ENCODE measurements around the gene JUN. TPM values are rescaled to one million over a fixed set of nuclear protein-coding genes. Genes with fewer than 3 reads are reported as not detected.

The JUN gene
- total and polyA plus RNA-seq, 2 donors from 2014 or later: 41.8 to 109 TPM

DNA sequence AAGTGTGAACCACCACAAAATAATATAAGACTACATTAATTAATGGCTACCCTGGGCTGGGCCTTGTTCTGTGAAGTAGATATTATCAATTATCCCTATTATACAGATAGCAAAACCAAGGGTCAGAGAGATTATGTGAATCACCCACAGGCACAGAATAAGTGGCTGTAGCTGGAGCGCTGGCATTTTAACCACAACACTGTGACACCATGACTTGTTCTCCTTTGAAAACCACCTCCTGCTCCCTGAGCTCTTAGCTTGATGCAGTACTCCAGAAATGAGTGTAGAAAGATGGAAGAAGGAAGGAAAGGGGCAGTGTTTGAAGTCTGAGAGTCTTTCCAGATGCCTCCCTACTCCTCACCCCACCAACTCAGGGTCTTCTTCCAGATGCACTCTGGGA lies 29.5 kb upstream of the JUN start:
- H3K4me1 ChIP-seq (ENCODE audit: control insufficient read depth in 2 of 3, insufficient read depth in 2 of 3, low read depth in 1 of 3, low read length in 3 of 3): peaks cover 0 to 17% (median 5%) of the 10 kb centered on the region in 3 donors
- H3K27me3 ChIP-seq (ENCODE audit: control insufficient read depth, insufficient read depth, low read length): no peaks in the 10 kb centered on the region
- H3K36me3 ChIP-seq (ENCODE audit: control insufficient read depth in 2 of 3, insufficient read depth in 3 of 3, low read length in 3 of 3): no peaks in the 10 kb centered on the region
- intact Hi-C loops (cut with DNase I): no loop called here
- H3K4me3 ChIP-seq (ENCODE audit: low read length in 3 of 3): no peak overlapping the region
- DNase-seq: no peak
- no peaks in the 10 kb centered on the region for H3K9me3 ChIP-seq (ENCODE audit: control insufficient read depth in 2 of 3, insufficient read depth in 1 of 3, low read length in 3 of 3)
- TF ChIP-seq, protein P1, sequence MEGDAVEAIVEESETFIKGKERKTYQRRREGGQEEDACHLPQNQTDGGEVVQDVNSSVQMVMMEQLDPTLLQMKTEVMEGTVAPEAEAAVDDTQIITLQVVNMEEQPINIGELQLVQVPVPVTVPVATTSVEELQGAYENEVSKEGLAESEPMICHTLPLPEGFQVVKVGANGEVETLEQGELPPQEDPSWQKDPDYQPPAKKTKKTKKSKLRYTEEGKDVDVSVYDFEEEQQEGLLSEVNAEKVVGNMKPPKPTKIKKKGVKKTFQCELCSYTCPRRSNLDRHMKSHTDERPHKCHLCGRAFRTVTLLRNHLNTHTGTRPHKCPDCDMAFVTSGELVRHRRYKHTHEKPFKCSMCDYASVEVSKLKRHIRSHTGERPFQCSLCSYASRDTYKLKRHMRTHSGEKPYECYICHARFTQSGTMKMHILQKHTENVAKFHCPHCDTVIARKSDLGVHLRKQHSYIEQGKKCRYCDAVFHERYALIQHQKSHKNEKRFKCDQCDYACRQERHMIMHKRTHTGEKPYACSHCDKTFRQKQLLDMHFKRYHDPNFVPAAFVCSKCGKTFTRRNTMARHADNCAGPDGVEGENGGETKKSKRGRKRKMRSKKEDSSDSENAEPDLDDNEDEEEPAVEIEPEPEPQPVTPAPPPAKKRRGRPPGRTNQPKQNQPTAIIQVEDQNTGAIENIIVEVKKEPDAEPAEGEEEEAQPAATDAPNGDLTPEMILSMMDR (IDR thresholded peaks at IDR 0.05; ENCODE audit: borderline replicate concordance, extremely low read depth, insufficient read depth): no peak
- no peak overlapping the region for H3K27ac ChIP-seq (ENCODE audit: low read depth in 2 of 2, low read length in 2 of 2)
- no peak overlapping the region for H3K9ac ChIP-seq (ENCODE audit: low read length in 3 of 3)
- no peak for FAIRE-seq

GRCh38 chr1:58812926-58813325 lies 29.1 kb upstream of the JUN start:
- peaks cover 0 to 17% (median 5%) of the 10 kb centered on the region in 3 donors for H3K4me1 ChIP-seq (ENCODE audit: control insufficient read depth in 2 of 3, insufficient read depth in 2 of 3, low read depth in 1 of 3, low read length in 3 of 3)
- FAIRE-seq (no peak), DNase-seq (no peak)
- no peaks in the 10 kb centered on the region for H3K9me3 ChIP-seq (ENCODE audit: control insufficient read depth in 2 of 3, insufficient read depth in 1 of 3, low read length in 3 of 3)
- no peak overlapping the region for H3K27ac ChIP-seq (ENCODE audit: low read depth in 2 of 2, low read length in 2 of 2)
- H3K4me3 ChIP-seq (ENCODE audit: low read length in 3 of 3): no peak overlapping the region
- no peak overlapping the region for H3K9ac ChIP-seq (ENCODE audit: low read length in 3 of 3)
- no peaks in the 10 kb centered on the region for H3K36me3 ChIP-seq (ENCODE audit: control insufficient read depth in 2 of 3, insufficient read depth in 3 of 3, low read length in 3 of 3)
- intact Hi-C loops (cut with DNase I): no loop called here
- TF ChIP-seq, protein P1 (IDR thresholded peaks at IDR 0.05; ENCODE audit: borderline replicate concordance, extremely low read depth, insufficient read depth): no peak
- no peaks in the 10 kb centered on the region for H3K27me3 ChIP-seq (ENCODE audit: control insufficient read depth, insufficient read depth, low read length)

- TF ChIP-seq, protein P1 (IDR thresholded peaks at IDR 0.05; ENCODE audit: borderline replicate concordance, extremely low read depth, insufficient read depth): no peak
- DNase-seq: no peak
- H3K27ac ChIP-seq (ENCODE audit: low read depth in 2 of 2, low read length in 2 of 2): no peak overlapping the region
- H3K4me3 ChIP-seq (ENCODE audit: low read length in 3 of 3): no peak overlapping the region
- H3K4me1 ChIP-seq (ENCODE audit: control insufficient read depth in 2 of 3, insufficient read depth in 2 of 3, low read depth in 1 of 3, low read length in 3 of 3): peaks cover 0 to 17% (median 5%) of the 10 kb centered on the region in 3 donors
- H3K9ac ChIP-seq (ENCODE audit: low read length in 3 of 3): no peak overlapping the region
- FAIRE-seq: no peak
- no peaks in the 10 kb centered on the region for H3K36me3 ChIP-seq (ENCODE audit: control insufficient read depth in 2 of 3, insufficient read depth in 3 of 3, low read length in 3 of 3)
- H3K27me3 ChIP-seq (ENCODE audit: control insufficient read depth, insufficient read depth, low read length): no peaks in the 10 kb centered on the region
- H3K9me3 ChIP-seq (ENCODE audit: control insufficient read depth in 2 of 3, insufficient read depth in 1 of 3, low read length in 3 of 3): no peaks in the 10 kb centered on the region
- intact Hi-C loops (cut with DNase I): no loop called here
Observed at GRCh38 chr1:58812468-58812867, 28.6 kb upstream of the JUN start.

DNA sequence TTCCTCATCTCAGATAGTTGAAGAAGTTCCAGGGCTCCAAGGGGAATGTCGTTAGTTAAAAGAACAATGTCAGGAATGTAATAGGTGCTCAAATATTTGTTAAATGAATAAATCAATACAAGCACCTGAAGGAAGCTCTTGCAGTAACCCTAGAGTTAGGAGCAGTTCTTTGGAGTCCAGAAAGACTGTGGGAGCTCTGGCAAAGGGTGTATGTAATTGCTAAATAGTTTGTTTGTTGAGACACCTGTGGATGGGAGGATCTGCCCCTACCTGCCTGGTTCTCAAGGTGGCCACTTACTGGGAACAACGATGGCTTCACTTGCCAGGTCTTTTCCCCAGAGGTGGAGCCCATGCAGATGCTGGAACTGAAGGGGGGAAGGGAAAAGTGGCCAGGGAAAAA lies 27.5 kb upstream of the JUN start:
- Histone ChIP-seq H3K36me3 (ENCODE audit: control insufficient read depth in 2 of 3, insufficient read depth in 3 of 3, low read length in 3 of 3) (no peaks in the 10 kb centered on the region), H3K9me3 (ENCODE audit: control insufficient read depth in 2 of 3, insufficient read depth in 1 of 3, low read length in 3 of 3) (no peaks in the 10 kb centered on the region), H3K4me1 (ENCODE audit: control insufficient read depth in 2 of 3, insufficient read depth in 2 of 3, low read depth in 1 of 3, low read length in 3 of 3) (peaks cover 0 to 13% (median 0%) of the 10 kb centered on the region in 3 donors), H3K9ac (ENCODE audit: low read length in 3 of 3) (no peak overlapping the region), H3K27me3 (ENCODE audit: control insufficient read depth, insufficient read depth, low read length) (no peaks in the 10 kb centered on the region), H3K27ac (ENCODE audit: low read depth in 2 of 2, low read length in 2 of 2) (no peak overlapping the region), H3K4me3 (ENCODE audit: low read length in 3 of 3) (no peak overlapping the region)
- FAIRE-seq: no peak
- DNase-seq: no peak
- intact Hi-C loops (cut with DNase I): no loop called here
- TF ChIP-seq, protein P1 (IDR thresholded peaks at IDR 0.05; ENCODE audit: borderline replicate concordance, extremely low read depth, insufficient read depth): no peak

All from kidney (tissue), 14 donors.